NCI-H1436 (cell line): Measurements from ENCODE around the gene CORO1C.
"Not testable (repeated sequence)": the region's sequence is repeated elsewhere in the genome, so short reads cannot be mapped to it uniquely, and the experiment has no call there.

Source experiments
- DNase-seq: peaks from one replicate; lab custom pipeline; 2025; lab: John Stamatoyannopoulos, UW

CORO1C gene

GRCh38 chr12:108753976-108754375, 22.7 kb upstream of the CORO1C start:
- no peak for DNase-seq

- no peak for DNase-seq
Observed at GRCh38 chr12:108752387-108752786, 21.1 kb upstream of the CORO1C start.

- DNase-seq: no peak
Observed at GRCh38 chr12:108751821-108752220, 20.5 kb upstream of the CORO1C start.

- DNase-seq: not testable (repeated sequence)
Observed at GRCh38 chr12:108751003-108751402, 19.7 kb upstream of the CORO1C start.

DNA sequence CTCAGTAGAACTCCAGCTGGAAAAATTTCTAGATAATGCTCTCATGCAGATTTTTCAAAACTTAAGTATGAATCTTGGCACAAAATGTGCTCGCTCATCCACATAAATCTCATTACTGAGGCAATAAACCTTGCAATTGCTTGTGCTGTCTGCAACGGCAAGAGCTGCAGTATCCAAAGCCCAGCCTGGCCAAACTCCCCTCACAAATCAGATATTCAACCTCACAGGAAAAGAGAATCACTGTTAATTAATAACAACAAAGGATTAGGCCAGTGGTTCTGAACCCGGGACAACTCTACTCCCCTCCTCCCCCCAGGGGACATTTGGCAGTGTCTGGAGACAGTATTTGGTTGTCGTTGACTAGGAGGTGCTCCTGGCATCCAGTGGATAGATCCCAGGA, 19.2 kb upstream of the CORO1C start:
- no peak for DNase-seq

DNA sequence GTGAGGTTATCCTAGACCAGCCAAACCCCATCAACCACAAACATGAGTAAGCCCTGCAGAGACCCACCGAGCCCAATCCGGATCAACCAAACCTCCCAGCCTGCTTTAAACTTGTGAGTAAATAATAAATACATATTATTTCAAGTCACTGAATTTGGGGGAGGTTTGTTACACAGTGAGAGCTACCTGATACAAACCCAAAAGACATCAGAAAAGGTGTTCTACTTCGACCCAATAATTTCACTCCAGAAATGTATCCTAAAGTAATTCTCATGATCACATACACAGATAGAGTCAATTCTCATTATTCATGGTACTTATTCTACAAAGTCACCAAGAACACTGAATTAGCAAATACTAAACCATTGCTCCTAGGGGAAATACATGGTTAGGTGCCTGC, 16.2 kb upstream of the CORO1C start:
- no peak for DNase-seq

DNA sequence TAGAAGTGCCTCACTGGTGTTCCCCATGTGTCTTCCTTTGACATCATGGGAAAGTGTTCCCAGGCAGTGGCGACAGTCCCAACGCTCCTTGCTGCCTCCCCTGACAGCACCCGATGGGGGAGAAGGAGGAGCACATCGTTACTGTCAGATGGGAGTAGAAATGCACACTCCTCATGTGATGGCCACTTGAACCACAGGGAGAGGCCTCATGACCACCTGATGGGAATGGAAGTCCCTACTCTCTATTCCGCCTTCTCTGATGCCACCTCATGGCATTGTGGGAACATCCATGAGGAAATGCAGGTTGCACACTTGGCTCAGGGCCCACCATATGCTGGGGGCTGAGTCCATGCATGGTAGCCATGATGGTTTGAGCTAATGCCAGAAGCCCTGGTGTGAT, 14.3 kb upstream of the CORO1C start:
- no peak for DNase-seq

DNA sequence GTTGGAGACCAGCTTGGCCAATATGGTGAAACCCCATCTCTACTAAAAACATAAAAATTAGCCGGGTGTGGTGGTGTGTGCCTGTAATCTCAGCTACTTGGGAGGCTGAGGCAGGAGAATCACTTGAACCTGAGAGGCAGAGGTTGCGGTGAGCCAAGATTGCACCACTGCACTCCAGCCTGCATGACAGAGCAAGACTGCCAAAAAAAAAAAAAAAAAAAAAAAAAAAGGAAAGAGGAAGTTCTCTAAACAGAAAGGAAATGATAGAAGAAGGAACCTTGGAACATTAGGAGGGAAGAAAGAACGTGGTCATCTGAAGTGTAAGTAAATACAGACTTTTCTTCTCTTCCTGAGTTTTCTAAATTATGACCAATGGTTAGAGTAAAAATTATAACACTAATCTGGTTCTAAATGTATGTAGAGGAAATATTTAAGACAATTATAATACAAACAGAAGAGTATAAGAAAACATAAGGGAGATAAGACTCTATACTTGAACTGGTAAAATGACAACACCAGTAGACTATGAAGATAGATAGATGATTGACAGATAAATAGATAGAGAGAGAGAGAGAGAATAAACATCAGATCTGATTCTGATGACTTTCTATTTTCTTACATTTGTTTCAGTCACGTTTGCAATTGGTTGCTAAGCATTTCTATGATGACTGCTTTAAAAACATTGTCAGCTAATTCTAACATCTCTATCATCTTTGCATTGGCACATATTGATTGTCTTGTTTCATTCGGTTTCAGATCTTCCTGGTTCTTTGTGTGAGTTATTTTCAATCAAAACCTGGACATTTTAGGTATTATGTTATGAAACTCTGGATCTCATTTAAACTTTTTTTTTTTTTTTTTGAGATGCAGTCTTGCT, 12.9 kb upstream of the CORO1C start:
- DNase-seq: no peak

GRCh38 chr12:108738170-108738569, 6.9 kb upstream of the CORO1C start:
- no peak for DNase-seq

GRCh38 chr12:108735855-108736254, 4.5 kb upstream of the CORO1C start:
- no peak for DNase-seq

GRCh38 chr12:108734200-108734906, 3.0 kb upstream of the CORO1C start:
- no peak for DNase-seq

- not testable (repeated sequence) for DNase-seq
Observed at GRCh38 chr12:108733230-108733531, 1.9 kb upstream of the CORO1C start.

GRCh38 chr12:108732489-108733229, 1.3 kb upstream of the CORO1C start:
- DNase-seq: no peak

GRCh38 chr12:108731866-108732461, 646 bp upstream of the CORO1C start:
- DNase-seq: peak; percentile 97

GRCh38 chr12:108730365-108731104, 783 bp downstream of the CORO1C start:
- peak; percentile 30 for DNase-seq

DNA sequence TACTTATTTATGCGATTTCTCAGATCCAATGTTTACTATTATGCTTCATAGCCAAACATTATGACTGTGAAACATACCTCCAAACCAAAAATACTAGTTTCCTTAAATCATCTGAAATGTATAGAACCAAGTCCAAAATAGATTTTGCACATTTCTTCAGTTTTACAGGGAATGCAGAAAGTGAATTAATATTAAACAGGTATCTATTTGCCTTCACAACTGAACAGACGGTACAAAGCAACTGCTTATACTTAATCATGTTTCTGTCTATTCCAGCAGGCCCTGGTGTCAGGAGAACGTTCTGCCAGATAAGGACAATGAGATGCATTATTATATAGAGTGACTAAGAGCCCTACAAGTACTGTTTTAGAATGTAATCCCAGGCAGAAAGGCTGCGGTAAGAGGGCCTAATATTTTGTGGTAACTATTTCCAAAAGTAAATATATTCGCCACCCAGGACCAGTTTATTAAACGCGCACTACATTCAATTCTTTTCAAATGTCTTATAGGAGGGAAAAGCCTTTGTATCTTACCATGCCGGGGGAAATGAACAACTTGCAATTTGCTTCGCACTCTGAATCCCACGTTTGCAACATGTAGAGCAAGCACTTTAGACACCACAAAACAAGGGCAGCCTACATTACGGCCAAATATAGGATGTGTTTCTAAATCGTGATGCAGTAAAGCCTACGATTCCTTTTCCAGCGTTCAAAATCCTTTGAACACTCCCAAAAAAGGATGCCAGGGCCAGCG, 1.5 kb downstream of the CORO1C start:
- no peak for DNase-seq

- DNase-seq: no peak
Observed at GRCh38 chr12:108728820-108729611, 2.3 kb downstream of the CORO1C start.

GRCh38 chr12:108727868-108728735, 3.2 kb downstream of the CORO1C start:
- DNase-seq: no peak

GRCh38 chr12:108727161-108727560, 4.2 kb downstream of the CORO1C start:
- DNase-seq: no peak
